ENCODE results near the gene CD160.
"Not testable (repeated sequence)": the region's sequence is repeated elsewhere in the genome, so short reads cannot be mapped to it uniquely, and the experiment has no call there.

CD160 gene

GRCh38 chr1:145719230-145720079 lies at the start of gene CD160:
TSS of gene CD160 (plus strand) at chr1:145719499. CDS start at chr1:145728328, 8,829 bp downstream.
- FAIRE-seq, result no peak

- FAIRE-seq, result not testable (repeated sequence)
Measured at GRCh38 chr1:145670995-145671745, 48.1 kb upstream of the CD160 start.

GRCh38 chr1:145673217-145673616 lies 46.1 kb upstream of the CD160 start:
- not testable (repeated sequence) for FAIRE-seq

GRCh38 chr1:145684858-145685257 lies 34.4 kb upstream of the CD160 start:
- FAIRE-seq, result not testable (repeated sequence)

GRCh38 chr1:145686078-145686477 lies 33.2 kb upstream of the CD160 start:
- not testable (repeated sequence) for FAIRE-seq

GRCh38 chr1:145688328-145688727 lies 31.0 kb upstream of the CD160 start:
- no peak for FAIRE-seq

GRCh38 chr1:145688924-145689323 lies 30.4 kb upstream of the CD160 start:
- FAIRE-seq, result no peak

GRCh38 chr1:145689922-145690321 lies 29.4 kb upstream of the CD160 start:
- FAIRE-seq, result no peak

- FAIRE-seq, result no peak
Measured at GRCh38 chr1:145690587-145691558, 28.4 kb upstream of the CD160 start.

- no peak for FAIRE-seq
Measured at GRCh38 chr1:145692785-145693443, 26.4 kb upstream of the CD160 start.

GRCh38 chr1:145695821-145696629 lies 23.3 kb upstream of the CD160 start:
- FAIRE-seq, result no peak

- no peak for FAIRE-seq
Measured at GRCh38 chr1:145696630-145696960, 22.7 kb upstream of the CD160 start.

GRCh38 chr1:145701306-145701862 lies 17.9 kb upstream of the CD160 start:
- FAIRE-seq, result no peak

- FAIRE-seq, result no peak
Measured at GRCh38 chr1:145702052-145702451, 17.2 kb upstream of the CD160 start.

- no peak for FAIRE-seq
Measured at GRCh38 chr1:145702826-145703225, 16.5 kb upstream of the CD160 start.

GRCh38 chr1:145705622-145706021 lies 13.7 kb upstream of the CD160 start:
- FAIRE-seq, result no peak

GRCh38 chr1:145706086-145706664 lies 13.1 kb upstream of the CD160 start:
- FAIRE-seq, result no peak

- no peak for FAIRE-seq
Measured at GRCh38 chr1:145707183-145707867, 12.0 kb upstream of the CD160 start, which contains the start of gene PDZK1. TSS of gene PDZK1 (minus strand) at chr1:145707368. CDS start at chr1:145688021, 19,347 bp downstream.

GRCh38 chr1:145708063-145708462 lies 11.2 kb upstream of the CD160 start:
- no peak for FAIRE-seq
